GM18907 (cell line): ENCODE data around the gene PACSIN1.

Source experiments
- ATAC-seq: cut with Tn5 transposase; IDR thresholded peaks from one replicate; pipeline ENCODE4 v1.9.1; 2021; ENCODE audit warnings: mild to moderate bottlenecking, moderate library complexity; ENCODE audit not compliant: unreplicated experiment

The PACSIN1 gene

DNA sequence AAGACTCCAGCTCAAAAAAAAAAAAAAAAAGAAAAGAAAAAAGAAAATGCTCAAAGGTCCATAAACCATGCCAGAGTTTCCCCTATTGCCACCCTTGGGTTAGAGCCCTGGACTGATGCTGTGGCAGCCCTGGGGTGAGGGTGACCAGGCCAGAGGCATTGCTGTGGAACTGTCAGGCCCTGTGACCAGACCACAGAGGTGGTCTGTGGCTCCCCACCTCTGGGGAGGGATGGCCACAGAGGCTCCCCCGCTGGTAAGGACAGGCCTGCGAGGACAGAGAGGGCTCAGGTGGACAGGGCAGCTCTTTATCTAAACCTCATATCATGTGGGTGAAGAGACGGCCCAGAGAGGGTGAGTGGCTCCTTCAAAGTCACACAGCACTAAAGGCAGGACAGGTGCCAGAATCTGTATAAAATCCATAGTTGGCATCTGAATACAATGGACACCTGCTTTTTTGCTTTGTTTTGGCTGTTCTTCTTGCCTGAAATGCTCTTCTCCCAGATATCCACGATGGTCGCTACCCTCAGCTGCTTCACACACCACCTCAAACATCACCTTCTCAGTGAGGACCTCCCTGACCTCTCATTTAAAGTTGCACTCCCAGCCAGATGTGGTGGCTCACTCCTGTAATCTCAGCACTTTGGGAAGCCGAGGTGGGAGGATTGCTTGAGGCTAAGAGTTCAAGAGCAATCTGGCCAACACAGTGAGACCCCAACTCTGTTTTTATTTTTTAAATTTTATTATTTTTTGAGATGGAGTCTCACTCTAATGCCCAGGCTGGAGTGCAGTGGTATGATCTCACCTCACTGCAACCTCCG is 112.8 kb downstream of the PACSIN1 start:
- no peak for ATAC-seq

DNA sequence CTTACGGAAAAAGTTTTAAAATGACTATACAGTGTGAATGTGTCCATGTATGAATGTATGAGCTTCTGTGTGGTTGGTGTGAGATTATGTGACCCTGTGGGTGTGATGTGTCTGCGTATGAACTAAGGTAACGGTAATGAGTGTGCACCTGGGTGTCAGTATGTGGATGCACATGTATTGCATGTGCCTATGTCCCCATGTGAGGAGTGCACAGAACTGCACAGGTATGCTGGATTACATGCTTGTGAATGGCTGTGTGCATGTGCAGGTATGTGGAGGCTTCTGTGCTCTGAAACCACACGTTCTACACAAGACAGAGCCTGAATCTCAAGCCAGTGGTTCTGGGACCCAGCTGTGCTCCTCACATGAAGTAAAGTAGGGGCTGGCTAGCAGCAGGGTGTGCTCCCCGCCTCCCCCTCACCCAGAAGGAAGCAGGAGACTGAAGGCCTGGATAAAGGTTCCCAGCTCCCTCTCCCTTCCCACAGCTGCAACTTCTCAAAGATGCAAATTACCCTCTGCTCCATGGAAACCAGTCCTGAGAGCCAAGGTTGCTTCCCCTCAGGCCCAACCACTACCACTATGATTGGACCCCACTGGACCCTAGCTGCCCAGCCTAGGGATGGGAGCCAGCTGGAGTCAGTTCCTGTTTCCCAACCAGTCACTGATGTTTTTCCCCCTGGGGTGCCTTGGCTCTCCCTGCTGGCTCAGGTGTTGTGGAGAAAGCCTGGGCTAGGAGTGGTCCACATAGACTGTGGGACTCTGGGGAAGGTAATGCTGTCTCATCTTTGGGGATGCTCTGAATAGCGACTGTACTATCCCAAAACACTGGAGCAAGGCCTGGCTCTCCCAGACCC is 115.1 kb downstream of the PACSIN1 start:
- ATAC-seq: no peak

DNA sequence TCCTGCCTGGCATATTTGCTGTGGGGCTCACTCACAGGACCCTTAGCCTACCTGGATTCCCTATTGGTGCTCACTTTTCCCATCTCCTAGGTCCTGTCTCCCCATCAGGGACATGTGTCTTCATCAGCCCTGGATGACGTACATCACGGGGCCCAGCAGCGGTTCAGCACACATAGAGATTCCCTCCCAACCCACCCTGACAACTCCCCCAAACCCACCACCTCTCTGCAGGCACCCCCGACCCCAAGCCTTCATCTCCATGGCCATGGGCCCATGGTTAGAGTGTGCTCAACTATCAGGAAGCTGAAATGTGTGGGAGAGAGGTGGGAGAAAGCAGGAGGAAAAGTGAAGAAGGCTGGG is 115.7 kb downstream of the PACSIN1 start:
- ATAC-seq: no peak

DNA sequence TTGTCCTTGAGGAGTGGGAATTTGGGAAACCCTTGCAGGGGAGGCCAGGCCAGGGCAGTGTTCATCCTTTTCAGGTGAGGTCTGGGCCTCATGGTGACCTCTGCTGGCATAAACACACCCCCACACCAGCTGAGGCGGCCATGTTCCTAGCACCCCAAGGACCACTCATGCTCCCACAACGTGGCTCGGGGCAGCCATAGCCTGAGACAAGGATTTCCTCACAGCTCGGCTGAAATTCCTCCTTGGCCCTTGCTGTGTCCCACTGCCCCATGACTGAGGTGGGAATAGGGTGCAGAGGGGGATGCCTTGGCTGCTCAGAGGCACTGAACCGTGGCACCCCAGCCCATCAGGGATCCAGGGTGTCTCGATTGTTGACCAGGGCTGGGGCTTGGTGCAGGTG is 117.6 kb downstream of the PACSIN1 start:
- no peak for ATAC-seq

DNA sequence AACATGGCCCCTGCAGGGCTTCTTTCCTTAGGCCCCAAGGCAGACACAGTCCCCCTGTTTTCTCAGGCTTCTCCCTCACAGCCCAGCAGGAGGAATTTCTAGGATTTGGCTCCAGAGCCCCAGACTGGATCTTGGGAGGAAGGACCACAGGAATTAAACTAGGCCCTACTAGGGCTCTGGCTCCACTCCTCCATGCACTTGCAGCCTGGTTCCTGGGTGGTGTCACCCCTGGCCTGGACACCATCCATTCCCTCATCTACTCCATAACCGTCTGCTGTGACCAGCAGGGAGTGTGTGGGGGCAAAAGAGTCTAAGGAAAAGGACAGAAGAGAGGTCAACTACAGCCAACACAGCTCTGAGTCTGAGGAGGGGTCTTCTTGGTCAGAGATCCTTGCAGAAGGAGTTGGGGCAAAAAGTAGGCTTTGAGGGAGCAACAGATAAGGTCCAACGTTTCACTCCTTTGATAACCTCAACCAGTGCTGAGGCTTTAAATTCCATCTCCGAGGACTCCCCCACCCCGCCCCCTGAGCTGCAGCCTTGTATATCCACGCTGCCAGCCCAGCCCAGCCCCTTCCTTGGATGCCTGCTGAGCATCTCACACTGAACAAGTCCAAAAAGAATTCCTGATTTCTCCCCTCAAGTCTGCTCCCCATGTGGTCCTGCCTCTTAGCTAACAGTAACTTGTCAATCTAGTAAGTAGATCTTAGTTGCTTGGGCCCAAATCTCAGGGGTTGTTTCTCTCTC is 118.2 kb downstream of the PACSIN1 start:
- no peak for ATAC-seq

DNA sequence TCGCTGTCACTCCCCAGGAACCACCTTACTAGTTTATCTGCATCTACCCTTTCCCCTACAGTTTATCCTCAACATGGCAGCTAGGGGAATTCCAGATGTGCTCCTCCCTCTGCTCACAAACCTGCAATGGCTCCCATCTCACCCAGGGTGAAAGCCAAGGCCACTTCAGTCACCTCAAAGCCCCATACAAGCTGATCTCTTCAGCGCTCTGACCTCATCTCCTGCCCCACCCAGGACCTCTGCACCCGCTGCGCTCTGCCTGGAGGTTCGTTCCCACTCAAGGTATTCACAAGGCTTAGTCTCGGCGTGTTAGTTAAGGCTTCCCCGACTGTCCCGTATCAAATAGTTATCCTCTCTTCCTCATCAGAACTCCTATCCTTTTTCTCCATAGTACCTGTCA is 118.8 kb downstream of the PACSIN1 start:
- no peak for ATAC-seq
